Testis (tissue), 2 donors: ENCODE measurements around the gene ANKRD16.

Source experiments
- CTCF ChIP-seq, 3 experiments: fragments of 450-650 bp in 2 of 3; fragments of 200-600 bp in 1 of 3; sonication (generic) in 1 of 3; IDR thresholded peaks; one replicate each; pipeline ENCODE4 v1.5.1; 2016 to 2019; ENCODE audit warnings: antibody characterized with exemption in 3 of 3, mild to moderate bottlenecking in 2 of 3, moderate library complexity in 1 of 3
- POLR2A ChIP-seq: fragments of 450-650 bp; IDR thresholded peaks from one replicate; pipeline ENCODE4 v1.6.1; 2017; ENCODE audit warnings: antibody characterized with exemption, mild to moderate bottlenecking, moderate library complexity

GRCh38 chr10:5876181-5876768 is 13.4 kb downstream of the ANKRD16 start:
- no peak for TF ChIP-seq CTCF (IDR thresholded peaks at IDR 0.05)
- no peak for TF ChIP-seq POLR2A
